ENCODE measurements around the gene THTPA.
"Not testable (repeated sequence)": the region's sequence is repeated elsewhere in the genome, so short reads cannot be mapped to it uniquely, and the experiment has no call there.

Gene THTPA

GRCh38 chr14:23533652-23534435 lies 22.2 kb upstream of the THTPA start:
- no peak for DNase-seq (ENCODE audit: low spot score)

- no peak for DNase-seq (ENCODE audit: low spot score)
Observed at GRCh38 chr14:23535943-23536342, 20.1 kb upstream of the THTPA start.

- DNase-seq (ENCODE audit: low spot score) = no peak
Observed at GRCh38 chr14:23536494-23536893, 19.6 kb upstream of the THTPA start.

GRCh38 chr14:23536906-23537305 lies 19.2 kb upstream of the THTPA start:
- not testable (repeated sequence) for DNase-seq (ENCODE audit: low spot score)

GRCh38 chr14:23537351-23538049 lies 18.6 kb upstream of the THTPA start:
- no peak for DNase-seq (ENCODE audit: low spot score)

GRCh38 chr14:23538050-23538718 lies 17.9 kb upstream of the THTPA start:
- no peak for DNase-seq (ENCODE audit: low spot score)

GRCh38 chr14:23538785-23539184 lies 17.3 kb upstream of the THTPA start:
- DNase-seq (ENCODE audit: low spot score) = peak; percentile 75

- DNase-seq (ENCODE audit: low spot score) = peak; percentile 66
Observed at GRCh38 chr14:23539248-23540140, 16.6 kb upstream of the THTPA start.

GRCh38 chr14:23540141-23540469 lies 16.0 kb upstream of the THTPA start:
- no peak for DNase-seq (ENCODE audit: low spot score)

GRCh38 chr14:23542261-23542660 lies 13.8 kb upstream of the THTPA start:
- no peak for DNase-seq (ENCODE audit: low spot score)

- no peak for DNase-seq (ENCODE audit: low spot score)
Observed at GRCh38 chr14:23543403-23543802, 12.7 kb upstream of the THTPA start.

GRCh38 chr14:23544511-23545447 lies 11.3 kb upstream of the THTPA start:
- peak; percentile 50 for DNase-seq (ENCODE audit: low spot score)

GRCh38 chr14:23545740-23546365 lies 10.2 kb upstream of the THTPA start:
- DNase-seq (ENCODE audit: low spot score) = no peak

- DNase-seq (ENCODE audit: low spot score) = no peak
Observed at GRCh38 chr14:23546450-23547035, 9.5 kb upstream of the THTPA start.

- no peak for DNase-seq (ENCODE audit: low spot score)
Observed at GRCh38 chr14:23547924-23548323, 8.1 kb upstream of the THTPA start.

- DNase-seq (ENCODE audit: low spot score) = peak; percentile 46
Observed at GRCh38 chr14:23548351-23549318, 7.4 kb upstream of the THTPA start.

- DNase-seq (ENCODE audit: low spot score) = no peak
Observed at GRCh38 chr14:23550131-23550811, 5.8 kb upstream of the THTPA start.

GRCh38 chr14:23550812-23551265 lies 5.2 kb upstream of the THTPA start:
- DNase-seq (ENCODE audit: low spot score) = peak; percentile 35
